A673 (cell line): ENCODE results near the gene LENG8. TPM values are rescaled to one million over a fixed set of nuclear protein-coding genes. Genes with fewer than 3 reads are reported as not detected.

Source experiments
- BruUV-seq: library from RNA; stranded (reverse); fragments of 400-500 nt; replicated peaks from 2 replicates; lab custom pipeline; 2021; lab: Mats Ljungman, UMichigan
- CTCF ChIA-PET: fragments of 300-600 bp; sonication (Branson Sonifier 250); formaldehyde crosslinking; loops from one replicate; lab custom pipeline; 2022; ENCODE audit warnings: antibody characterized with exemption; lab: Charles Lee
- POLR2A ChIA-PET: fragments of 300-600 bp; sonication (Branson Sonifier 250); formaldehyde crosslinking; loops from one replicate; lab custom pipeline; 2022; ENCODE audit warnings: antibody characterized with exemption; ENCODE audit not compliant: low non-redundant PET; lab: Charles Lee
- DNase-seq: peaks from one replicate; pipeline ENCODE4 v3.0.0-alpha.2; 2015; ENCODE audit warnings: low spot score
- H3K27ac ChIP-seq: fragments of 200-600 bp; sonication (generic); 2 replicates; pipeline ENCODE4 v1.5.1; 2016; ENCODE audit warnings: mixed run types, low read depth, mild to moderate bottlenecking, mixed read lengths, antibody characterized with exemption, low read length; ENCODE audit not compliant: poor library complexity, severe bottlenecking
- H3K27me3 ChIP-seq: fragments of 200-600 bp; sonication (generic); replicated peaks from 2 replicates; pipeline ENCODE4 v1.6.1; 2017; ENCODE audit warnings: mixed run types, low read depth, mild to moderate bottlenecking, mixed read lengths, antibody characterized with exemption, low read length; ENCODE audit not compliant: insufficient read depth, poor library complexity
- H3K36me3 ChIP-seq: fragments of 200-600 bp; sonication (generic); 2 replicates; pipeline ENCODE4 v1.6.1; 2016; ENCODE audit warnings: mixed run types, mild to moderate bottlenecking, mixed read lengths, antibody characterized with exemption, low read length; ENCODE audit not compliant: insufficient read depth, poor library complexity, severe bottlenecking
- H3K4me1 ChIP-seq: fragments of 200-600 bp; sonication (generic); 2 replicates; pipeline ENCODE4 v1.6.1; 2017; ENCODE audit warnings: mixed run types, mild to moderate bottlenecking, mixed read lengths, antibody characterized with exemption, low read length; ENCODE audit not compliant: insufficient read depth, poor library complexity, severe bottlenecking
- H3K4me3 ChIP-seq: fragments of 200-600 bp; sonication (generic); 2 replicates; pipeline ENCODE4 v1.5.1; 2016; ENCODE audit warnings: low read depth, mixed run types, mild to moderate bottlenecking, mixed read lengths, low read length; ENCODE audit not compliant: poor library complexity, severe bottlenecking
- H3K9me3 ChIP-seq: fragments of 200-600 bp; sonication (generic); 2 replicates; pipeline ENCODE4 v1.6.1; 2016; ENCODE audit warnings: mixed run types, low read depth, mild to moderate bottlenecking, mixed read lengths, antibody characterized with exemption, low read length; ENCODE audit not compliant: poor library complexity, severe bottlenecking
- CTCF ChIP-seq: fragments of 300-800, 200-600 bp; sonication (generic); conservative IDR thresholded peaks from 2 replicates; pipeline ENCODE4 v1.5.1; 2017; ENCODE audit warnings: low read depth, mild to moderate bottlenecking, antibody characterized with exemption, low read length, moderate library complexity, mixed read lengths
- EZH2 ChIP-seq: fragments of 200-600 bp; sonication (generic); IDR thresholded peaks from 2 replicates; pipeline ENCODE4 v1.6.1; 2017; ENCODE audit warnings: borderline replicate concordance, low read depth, mild to moderate bottlenecking, mixed read lengths, antibody characterized with exemption, low read length; ENCODE audit not compliant: poor library complexity, severe bottlenecking
- intact Hi-C: fragments of 100-400 bp; cut with micrococcal nuclease; formaldehyde crosslinking; loops from one replicate; pipeline ENCODE4 v1.10.0; 2022; ENCODE audit not compliant: unreplicated experiment
- total RNA-seq: library from RNA; stranded (reverse); gene quantifications from 2 replicates; pipeline ENCODE4 v1.2.3, GENCODE V29; 2021

The LENG8 gene
- total RNA-seq, 1 experiment from 2014 or later, result 129 TPM

DNA sequence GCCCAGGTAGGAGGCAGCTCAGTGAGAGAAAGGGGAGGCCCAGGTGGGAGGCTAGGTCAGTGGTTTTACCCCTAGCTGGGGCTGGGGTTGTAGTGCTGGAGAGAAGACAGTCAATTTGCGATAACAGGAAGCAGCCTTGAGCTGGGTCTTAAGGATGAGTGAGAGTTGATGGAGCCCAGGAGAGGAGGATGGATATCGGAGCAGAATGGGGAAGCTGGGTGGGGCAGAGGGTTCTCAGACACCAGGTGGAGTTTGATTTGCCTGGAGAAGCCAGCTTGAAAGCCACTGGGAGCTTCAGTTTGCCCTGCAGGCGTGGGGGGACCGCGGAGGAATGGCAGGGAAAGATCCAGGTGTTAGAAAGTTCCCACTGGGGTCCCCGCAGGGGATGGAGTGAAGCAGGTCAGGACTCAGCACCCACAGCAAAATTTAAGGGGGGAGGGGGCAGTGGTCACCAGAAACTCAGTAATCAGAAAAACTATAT, 24.9 kb downstream of the LENG8 start:
- CTCF ChIA-PET, result no interaction called here

DNA sequence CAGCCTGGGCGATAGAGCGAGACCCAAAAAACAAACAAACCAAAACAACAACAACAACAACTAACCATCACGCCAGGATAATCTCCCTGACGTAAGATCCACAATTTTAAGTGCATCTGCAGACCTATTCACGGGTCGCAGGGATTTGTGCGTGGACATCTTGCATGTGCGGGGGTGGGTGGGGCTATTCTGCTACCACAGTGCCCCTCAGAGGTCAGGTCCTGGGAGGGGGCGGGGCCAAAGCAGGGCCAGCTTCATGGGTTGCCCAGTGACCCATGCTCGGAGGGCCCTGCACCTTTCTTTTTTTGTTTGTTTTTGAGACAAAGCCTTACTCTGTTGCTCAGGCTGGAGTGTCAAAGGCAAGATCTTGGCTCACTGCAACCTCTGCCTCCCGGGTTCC, 26.7 kb downstream of the LENG8 start:
- Histone ChIP-seq H3K9me3 (no peaks in the 10 kb centered on the region), H3K4me1 (peaks cover 10% of the 10 kb centered on the region), H3K36me3 (no peaks in the 10 kb centered on the region), H3K4me3 (no peak overlapping the region), H3K27ac (no peak overlapping the region), H3K27me3 (no peaks in the 10 kb centered on the region)
- POLR2A ChIA-PET, result no interaction called here
- intact Hi-C loops, result no loop called here
- DNase-seq, result no peak
- TF ChIP-seq CTCF (no peak), EZH2 (no peak)
- CTCF ChIA-PET, result no interaction called here
- BruUV-seq, result no TSS peak

More for the DNA sequence above, 24.9 kb downstream of the LENG8 start:
- Histone ChIP-seq H3K9me3 (no peaks in the 10 kb centered on the region), H3K36me3 (no peaks in the 10 kb centered on the region), H3K27me3 (no peaks in the 10 kb centered on the region), H3K4me3 (peak overlapping the region; percentile 64), H3K27ac (peak overlapping the region; percentile 97), H3K4me1 (peaks cover 28% of the 10 kb centered on the region)
- DNase-seq, result no peak
- TF ChIP-seq EZH2 (no peak), CTCF (no peak)
- POLR2A ChIA-PET, result interaction anchor here (0.6 to 1.0 kb wide), 2 partner anchors 10 to 24 kb away, joined by 3 to 6 read pairs; partner anchors contain the start of gene LENG9
- BruUV-seq, result no TSS peak
- intact Hi-C loops, result no loop called here

DNA sequence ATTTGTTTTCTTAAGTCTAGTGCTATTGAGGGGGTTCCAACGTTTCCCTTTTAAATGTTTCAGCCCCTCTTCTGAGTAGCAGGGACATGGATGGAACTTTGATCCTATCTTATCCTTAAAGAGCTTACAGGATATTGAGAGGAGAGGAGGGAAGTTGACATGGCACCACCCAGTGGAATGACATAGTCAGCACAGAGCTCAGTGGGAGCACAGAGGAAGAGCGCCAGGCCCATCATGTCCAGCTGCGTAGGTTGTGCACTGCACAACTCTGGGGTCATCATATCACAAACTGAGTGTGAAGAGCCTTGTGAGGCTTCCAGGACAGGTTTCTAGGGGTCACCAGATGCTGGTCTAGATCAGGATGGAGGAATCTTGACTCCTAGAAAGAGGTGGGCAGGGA, 28.7 kb downstream of the LENG8 start:
- peak; percentile 49 for TF ChIP-seq CTCF
- TF ChIP-seq EZH2, result no peak
- H3K4me3 ChIP-seq, result no peak overlapping the region
- H3K27ac ChIP-seq, result no peak overlapping the region
- ChIA-PET POLR2A (no interaction called here), CTCF (interaction anchor here (0.5 kb wide), 1 partner anchor 1046 kb away, joined by 3 read pairs; no protein-coding TSS in a partner anchor)
- DNase-seq, result no peak
- no peaks in the 10 kb centered on the region for H3K36me3 ChIP-seq
- H3K27me3 ChIP-seq, result no peaks in the 10 kb centered on the region
- H3K9me3 ChIP-seq, result no peaks in the 10 kb centered on the region
- intact Hi-C loops, result no loop called here
- no TSS peak for BruUV-seq
- peaks cover 9% of the 10 kb centered on the region for H3K4me1 ChIP-seq
